Activated gamma-delta T cell (primary cell): ENCODE data around the gene ZNF831.
A peak's percentile ranks its signal among the peaks of the same experiment; 100 is the strongest.

Experiments used
- DNase-seq: peaks from one replicate; lab custom pipeline; 2025; lab: John Stamatoyannopoulos, UW

ZNF831 gene

DNA sequence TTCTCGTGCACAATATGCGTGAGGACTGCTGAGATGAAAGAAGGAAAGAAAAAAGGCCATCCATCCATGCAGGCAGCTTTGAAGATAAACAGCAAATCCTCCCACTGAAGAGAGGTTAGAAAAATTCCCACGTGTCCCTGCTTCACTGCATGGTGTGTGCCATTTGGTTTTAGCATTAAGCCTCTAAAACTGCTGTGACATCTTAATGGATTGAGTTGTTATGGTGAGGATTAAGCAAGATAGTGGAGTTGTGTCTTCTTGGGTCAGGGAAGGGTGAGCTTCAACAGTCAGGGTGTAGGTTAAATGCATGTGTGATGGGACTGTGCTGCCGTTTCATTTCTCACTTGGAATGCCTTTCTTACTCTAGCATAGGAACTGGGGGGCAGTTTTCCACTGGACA, 50.5 kb downstream of the ZNF831 start:
- DNase-seq, result no peak

GRCh38 chr20:59214606-59215547, 51.3 kb downstream of the ZNF831 start:
- no peak for DNase-seq

DNA sequence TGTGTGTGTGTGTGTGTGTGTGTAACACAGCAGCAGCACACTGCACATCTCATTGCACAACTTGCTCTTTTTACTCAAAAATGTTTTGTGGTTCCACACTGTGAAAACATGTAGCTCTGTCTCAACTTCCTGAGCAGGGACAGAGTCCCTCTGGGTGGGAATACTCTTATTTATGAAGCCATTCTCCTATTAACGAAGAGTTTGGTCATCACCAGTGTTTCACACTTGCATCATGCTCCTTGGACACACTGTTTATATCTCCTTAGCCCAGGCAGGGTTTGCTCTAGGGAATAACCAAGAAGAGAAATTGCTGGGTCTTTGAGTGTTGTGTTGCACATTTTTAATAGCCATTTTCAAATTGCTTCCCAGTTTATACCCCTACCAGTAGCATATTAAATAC, 53.6 kb downstream of the ZNF831 start:
- DNase-seq, result no peak

GRCh38 chr20:59217794-59218280, 54.2 kb downstream of the ZNF831 start:
- DNase-seq, result no peak

GRCh38 chr20:59219211-59219610, 55.6 kb downstream of the ZNF831 start:
- no peak for DNase-seq

GRCh38 chr20:59220161-59220560, 56.5 kb downstream of the ZNF831 start:
- DNase-seq, result no peak

GRCh38 chr20:59221049-59221706, 57.6 kb downstream of the ZNF831 start:
- no peak for DNase-seq

DNA sequence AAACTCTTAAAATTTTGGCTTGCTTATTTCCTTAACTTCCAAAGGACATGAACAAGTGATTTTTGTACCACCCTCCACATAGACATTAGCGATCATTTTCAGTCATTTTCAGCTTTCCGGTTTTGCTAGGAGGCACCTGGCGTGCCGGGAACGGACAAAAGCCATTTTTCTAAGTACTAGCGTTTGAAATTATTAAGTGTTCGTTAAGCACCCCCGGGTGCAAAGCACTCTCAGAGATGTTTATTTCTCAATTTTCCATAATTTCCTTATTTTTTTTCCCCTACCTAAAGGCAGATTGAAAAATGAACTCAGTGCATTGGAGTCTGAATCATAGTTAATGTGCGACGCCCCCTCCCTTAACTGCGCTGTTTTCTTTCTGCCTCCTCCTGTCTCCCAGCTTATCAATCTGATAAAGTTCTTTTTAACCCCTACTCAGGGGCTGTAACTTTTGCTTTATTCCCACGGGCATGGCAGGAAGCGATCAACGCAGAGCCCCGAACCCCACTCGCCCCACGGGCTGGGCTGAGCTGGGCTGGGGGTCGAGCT, 58.2 kb downstream of the ZNF831 start:
- no peak for DNase-seq

GRCh38 chr20:59222253-59223181, 58.9 kb downstream of the ZNF831 start:
- DNase-seq, result peak; percentile 49

GRCh38 chr20:59223182-59223601, 59.6 kb downstream of the ZNF831 start:
- DNase-seq, result no peak

DNA sequence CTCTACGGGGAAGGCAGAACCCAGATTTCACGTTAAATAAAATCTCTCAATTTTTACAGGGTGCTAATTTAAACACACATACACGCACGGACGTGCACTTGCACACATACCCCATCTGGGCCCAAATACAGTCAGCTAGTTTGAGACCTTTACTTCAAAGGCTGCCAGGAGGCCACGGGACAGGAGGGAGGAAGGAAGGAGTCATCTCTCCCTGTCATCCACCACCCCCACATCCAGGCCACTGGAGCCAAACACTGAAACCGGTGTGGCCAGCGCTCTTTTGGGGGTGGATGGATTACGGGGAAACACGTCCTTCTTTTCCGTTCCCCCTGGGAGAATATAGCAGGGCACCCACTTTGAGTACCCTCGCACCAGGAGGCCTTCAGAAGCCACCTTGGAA, 60.1 kb downstream of the ZNF831 start:
- no peak for DNase-seq

DNA sequence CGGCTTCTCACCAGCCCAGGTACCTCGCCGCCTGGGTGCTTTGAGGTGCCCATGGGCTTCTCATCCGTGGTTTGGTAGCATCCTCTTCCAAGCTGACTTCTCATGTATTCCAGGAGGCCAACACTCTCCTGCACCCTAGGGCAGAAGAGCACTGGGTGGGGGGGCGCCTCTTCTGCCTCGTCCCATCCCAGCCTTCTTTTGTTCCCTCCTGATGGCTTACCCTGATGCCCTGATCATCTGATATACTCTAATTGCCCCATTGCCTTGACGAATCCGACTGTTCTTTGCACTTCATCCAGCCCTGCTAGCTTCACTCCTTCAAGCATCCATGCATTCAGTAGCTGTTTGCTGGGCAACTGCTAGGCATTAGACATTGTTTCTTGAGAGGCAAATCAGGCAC, 60.6 kb downstream of the ZNF831 start:
- DNase-seq, result no peak

DNA sequence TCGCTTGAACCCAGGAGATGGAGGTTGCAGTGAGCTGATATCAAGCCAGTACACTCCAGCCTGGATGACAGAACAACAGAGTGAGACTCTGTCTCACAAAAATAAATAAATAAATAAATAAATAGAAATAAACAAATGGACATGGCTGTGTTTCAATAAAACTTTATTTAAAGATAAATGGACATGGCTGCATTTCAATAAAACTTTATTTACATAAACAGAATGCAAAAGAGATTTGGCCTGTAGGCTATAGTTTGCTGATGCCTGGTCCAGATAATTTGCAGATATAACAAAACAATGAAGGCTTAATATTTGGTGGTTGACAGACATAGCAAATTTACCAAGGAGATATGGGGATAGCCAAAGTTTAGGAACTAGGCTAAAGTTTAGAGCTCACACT, 66.8 kb downstream of the ZNF831 start:
- DNase-seq, result no peak

DNA sequence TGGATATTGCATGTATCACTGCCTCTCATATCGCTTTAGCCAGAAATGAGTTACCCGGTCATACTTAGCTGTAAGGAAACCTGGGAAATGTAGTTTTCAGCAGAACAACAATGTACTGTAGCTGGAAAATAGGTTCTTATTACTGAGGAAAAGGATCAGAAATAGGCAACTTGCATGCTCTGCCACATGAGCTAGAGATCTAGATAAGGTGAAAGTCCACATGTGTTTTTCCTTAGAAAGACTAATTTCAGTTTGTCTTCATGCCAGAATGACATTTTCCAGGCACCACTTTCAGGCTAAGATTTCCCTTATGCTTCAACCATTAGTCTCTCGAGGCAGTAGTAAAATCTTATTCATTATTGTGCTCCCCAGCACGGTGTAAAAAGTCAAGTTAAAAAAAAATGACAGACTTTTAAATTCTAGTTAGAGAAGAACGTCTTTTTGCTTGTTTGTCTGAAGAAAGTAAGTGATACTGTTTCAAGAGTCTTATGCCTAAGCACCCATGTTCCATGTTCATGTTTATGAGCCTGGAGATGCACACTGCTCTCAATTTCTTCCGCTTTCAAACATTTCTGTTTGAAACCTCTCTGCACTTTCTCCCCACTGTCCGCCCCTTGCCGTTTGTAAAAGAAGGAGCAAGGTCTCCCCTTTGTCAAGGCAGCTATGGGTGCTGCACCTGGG, 67.6 kb downstream of the ZNF831 start:
- DNase-seq, result no peak

DNA sequence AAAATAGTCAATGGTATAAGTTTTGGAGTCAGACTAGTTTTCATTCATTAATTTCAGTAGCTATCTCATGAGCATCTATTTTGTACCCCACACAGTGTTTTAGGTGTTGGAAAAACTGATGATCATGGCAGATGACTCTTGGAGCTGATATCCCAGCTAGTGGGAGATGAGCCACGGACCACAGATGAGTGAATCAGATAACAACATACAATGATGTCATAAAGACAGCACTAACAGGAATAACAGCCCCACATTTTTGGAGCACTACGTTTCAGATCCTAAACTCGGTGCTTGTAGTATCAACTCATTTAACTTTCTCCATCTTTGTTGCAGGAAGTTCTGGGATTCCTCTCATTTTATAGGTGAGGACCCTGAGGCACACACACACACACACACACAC, 69.0 kb downstream of the ZNF831 start:
- DNase-seq, result no peak

DNA sequence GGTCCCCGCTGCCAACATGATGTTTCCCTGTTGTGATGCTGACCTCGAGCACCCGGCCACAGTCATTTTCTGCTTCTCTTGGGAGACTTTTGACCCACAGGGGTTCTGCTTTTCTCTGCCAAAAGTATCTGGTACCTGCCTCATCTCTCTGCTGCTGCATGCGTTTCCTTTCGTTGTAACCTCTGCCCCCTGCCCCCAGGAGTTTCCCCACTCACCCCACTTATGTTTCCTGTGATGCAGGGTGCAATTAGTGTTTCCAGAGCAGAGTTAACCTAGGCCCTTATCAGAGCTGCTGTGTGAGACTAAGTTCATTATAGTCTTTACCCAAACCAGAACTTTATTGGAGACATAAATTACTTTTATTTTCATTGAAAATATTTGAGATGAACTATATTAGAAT, 71.6 kb downstream of the ZNF831 start:
- no peak for DNase-seq

- DNase-seq, result no peak
These were observed 76.4 kb downstream of the ZNF831 start for GRCh38 chr20:59240006-59240405.

GRCh38 chr20:59242714-59243626, 79.3 kb downstream of the ZNF831 start:
- no peak for DNase-seq

GRCh38 chr20:59246691-59247400, 83.2 kb downstream of the ZNF831 start:
- DNase-seq, result no peak
